NCI-H1105 treated with DMSO at 0.1 percent for 48 hours (cell line): Measurements from ENCODE around the gene CDH4.

Source experiments
- DNase-seq: peaks from one replicate; lab custom pipeline; 2025; lab: John Stamatoyannopoulos, UW

Gene CDH4

GRCh38 chr20:61518424-61518951, 266.4 kb downstream of the CDH4 start:
- no peak for DNase-seq

GRCh38 chr20:61519488-61519887, 267.4 kb downstream of the CDH4 start:
- no peak for DNase-seq

DNA sequence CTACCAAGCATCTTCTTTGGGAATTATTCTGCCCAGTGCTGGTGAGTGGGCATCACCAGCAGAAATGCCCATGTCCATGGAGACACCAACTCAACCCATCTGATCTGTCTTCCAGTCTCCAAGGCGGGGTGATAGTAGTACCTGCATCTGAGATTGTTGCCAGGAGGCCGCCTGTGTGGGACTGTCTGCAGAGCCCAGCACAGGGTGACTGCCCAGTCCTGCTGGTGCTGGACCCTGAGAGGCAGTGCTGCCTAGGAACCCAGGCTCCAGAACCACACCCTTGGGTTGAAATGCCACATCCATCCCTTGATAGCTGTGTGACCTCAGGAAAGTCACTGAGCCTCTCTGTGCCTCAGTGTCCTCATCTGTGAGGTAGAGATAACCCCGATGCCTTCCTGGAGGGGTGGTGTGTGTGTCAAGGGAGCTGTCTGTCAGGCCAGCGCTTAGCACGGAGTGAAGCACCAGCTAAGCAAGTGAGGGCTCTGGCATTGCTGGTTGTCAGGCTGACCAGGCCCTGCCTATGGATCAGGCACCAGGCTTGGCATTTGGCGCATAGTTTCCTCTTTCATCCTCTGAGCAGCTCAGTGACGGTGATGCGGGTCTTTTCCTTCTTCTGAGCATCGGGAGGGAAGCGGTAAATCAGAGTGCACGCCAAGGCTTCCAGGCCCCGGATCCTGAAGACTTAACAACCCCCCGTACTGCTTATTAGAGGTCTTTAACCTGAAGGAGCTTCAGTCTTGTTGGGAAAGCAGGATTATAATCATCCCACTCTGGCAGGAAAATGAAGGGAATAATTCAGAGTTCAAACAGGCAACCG, 268.2 kb downstream of the CDH4 start:
- no peak for DNase-seq

DNA sequence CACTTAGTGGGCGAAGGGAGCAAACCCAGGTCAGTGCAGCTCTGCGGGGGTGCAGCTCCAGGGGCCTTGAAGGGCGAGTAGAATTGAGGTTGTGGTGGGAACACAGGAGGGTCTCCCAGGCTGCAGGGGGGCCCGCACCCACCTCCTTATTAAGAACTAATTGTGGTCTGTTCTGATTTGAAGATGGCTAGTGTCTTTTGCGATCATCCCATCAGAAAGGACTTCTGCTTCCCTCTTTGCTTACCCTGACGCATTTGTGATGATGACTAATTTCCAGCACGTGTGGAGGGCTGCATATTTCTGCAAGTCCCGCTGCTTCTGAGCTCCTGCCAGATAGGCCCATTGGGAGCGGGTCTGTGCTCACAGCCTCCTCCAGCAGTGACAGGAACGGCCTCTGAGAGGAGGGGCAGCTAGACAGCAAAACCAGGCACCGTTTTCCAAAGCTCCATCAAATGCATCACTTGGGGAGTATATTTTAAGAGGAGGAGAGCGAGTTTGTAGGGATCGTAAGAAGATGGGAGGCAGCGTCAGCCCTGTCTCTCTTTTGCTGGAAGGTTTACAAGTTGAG, 268.9 kb downstream of the CDH4 start:
- DNase-seq: no peak

DNA sequence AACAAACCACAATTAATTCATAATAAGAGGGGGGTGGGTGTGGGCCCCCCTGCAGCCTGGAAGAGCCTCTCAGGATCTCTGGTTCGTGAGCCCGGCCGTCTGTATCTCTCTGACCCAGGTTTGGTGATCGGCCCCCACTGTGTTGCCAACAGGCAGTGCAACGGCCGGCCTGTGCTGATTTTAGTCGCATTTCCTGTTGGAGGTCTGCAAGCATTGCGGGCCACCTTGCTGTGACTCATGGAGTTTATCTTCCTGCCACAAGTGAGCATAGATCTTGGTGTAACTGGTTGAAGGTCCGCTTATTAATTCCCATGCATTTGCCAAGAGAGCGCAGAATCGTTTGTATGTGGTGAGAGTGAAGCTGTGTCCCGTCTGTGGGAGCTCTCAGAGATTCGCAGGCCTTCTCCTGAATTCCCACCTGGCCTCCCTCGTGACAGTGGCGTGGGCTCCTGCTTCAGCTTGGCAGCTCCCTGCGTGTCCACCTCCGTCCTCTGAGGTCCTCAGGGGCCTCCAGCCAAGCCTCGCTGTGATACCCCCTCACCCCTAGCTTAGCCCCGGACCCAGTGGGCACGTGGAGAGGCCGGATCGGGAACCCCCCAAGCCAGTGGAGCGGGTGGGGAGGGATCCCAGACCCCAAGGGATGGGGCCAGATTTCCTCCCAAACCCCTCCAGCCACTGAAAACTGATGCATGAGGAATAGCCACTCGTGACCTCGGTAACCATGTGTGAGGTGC, 269.8 kb downstream of the CDH4 start:
- DNase-seq: no peak

DNA sequence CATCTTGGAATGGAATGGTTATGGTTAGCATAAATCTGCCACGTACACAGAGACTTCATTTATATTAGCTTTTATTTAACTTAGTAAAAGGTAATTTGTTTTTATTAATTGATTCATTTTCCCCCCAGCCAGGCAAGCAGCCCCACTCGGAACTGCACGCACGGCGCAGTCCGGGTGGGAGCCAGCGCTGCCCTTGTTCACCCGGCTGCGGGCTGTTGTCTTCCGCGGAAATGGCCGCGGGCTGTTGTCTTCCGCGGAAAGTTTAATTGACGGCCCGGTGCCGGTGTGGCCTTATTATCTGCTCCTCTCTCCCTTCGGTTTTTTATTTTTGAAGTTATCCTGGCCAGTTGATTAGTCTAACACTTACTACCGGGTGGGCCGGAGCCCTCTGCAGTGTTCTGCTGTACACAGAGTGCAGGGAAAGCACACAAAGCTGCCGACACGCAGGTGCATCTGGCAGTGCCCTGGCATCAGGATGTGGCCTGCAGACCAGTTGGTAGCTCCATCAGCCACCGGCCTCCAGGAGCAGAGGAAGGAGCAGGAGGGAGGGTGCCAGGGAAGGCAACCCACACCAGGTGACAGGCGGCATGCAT, 270.5 kb downstream of the CDH4 start:
- no peak for DNase-seq

DNA sequence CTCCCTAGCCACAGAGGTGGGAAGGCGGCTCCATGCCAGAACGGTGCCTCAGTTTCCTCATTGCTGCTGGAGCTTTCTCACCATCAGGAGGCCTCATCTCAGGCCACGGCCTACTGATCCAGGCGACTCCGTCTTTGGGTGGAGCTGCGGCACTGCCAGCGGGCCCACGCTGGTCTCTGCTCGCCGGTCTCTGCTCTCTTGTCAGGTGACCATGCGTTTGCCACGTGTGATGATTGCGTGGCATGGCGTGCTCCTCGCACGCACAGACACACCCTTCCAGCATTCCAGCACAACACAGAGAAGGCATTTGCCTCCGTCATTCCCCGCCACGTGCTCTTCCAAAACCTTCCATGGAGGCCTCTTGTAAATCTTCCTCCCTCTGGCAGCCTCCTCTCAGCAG, 271.1 kb downstream of the CDH4 start:
- DNase-seq: no peak

DNA sequence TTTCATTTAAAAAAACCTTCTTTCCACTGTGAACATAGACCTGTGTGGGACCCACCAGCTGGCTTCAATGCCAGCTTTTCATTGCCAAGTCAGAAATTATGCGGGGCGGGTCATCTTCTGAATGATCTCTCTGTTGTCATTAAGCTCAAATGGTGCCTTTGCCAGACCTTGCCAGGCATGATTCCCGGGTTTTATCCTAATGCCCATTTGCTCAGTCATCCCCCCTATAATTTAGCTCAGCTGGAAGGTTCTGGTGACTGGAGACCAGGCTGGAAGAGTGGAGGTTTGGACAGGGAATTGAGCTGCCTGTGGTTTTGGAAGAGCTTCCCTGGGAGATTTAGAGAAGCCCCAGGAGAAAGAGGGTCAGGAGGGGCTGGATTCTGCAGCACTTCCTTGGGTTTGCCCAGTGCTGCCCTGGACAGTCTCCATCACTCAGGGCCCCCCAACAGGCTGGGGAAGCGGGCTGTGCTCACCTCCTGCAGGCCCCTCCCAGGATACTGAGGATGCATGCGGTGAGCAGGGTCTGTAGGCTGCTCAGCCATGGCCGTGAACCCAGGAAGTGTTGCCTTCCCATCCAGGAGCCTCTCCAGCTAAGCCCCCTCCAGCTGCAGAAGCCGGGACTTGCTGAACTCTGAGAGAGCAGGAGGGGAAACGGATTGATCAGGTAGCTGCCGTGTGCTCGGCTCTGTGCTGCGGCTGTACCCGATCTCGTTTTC, 273.0 kb downstream of the CDH4 start:
- DNase-seq: peak; percentile 8

DNA sequence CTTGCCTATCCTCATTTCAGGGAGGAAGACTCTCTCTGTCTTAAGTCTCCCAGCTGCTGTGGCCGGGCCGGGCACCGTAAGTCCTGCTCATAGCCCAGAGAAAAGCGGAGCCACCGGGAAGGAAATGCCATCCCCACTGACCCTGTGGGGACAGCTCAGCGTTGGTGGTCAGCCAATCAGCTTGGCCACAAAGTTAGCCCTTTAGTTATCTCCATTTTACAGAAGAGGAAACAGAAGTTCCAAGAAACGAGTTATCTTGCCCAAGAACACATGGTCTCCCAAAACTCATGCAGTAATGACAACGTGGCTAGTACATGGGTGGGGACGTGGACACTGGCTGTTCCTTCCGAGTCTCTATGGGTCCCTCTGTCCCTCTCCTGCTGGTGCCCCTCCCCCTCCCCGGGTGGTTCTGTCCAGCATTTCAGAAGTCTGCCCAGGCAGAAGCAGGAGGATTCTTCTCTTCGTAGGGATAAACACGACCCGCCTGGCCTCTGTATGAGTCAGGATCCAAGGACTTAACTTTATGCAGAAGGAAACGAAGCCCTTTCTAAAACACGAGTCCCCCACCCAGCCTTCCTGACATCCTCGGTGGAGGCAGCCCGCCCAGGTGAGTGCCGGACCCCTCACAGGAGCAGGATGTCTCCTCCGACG, 273.8 kb downstream of the CDH4 start:
- no peak for DNase-seq

GRCh38 chr20:61526907-61527306, 274.8 kb downstream of the CDH4 start:
- DNase-seq: no peak

GRCh38 chr20:61527626-61528025, 275.6 kb downstream of the CDH4 start:
- no peak for DNase-seq

DNA sequence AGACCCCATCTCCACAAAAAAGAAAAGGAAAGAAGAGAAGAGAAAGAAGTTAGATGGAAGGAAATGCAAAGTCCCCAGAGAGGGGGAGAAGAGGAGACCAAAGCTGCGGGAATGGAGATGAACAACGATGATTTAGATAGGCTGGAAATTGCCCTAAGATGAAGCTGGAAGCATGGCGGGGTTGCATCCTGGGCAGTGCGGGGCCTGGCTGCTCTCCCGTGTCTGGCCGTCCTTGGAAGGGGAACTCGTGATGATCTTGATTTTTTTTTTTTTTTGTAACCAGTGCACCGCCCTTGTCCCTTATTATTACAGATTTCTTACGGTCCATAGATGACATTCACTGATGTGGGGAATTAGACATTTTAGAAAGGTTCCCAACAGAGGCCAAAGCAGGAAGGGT, 276.5 kb downstream of the CDH4 start:
- no peak for DNase-seq

GRCh38 chr20:61529354-61529753, 277.3 kb downstream of the CDH4 start:
- DNase-seq: no peak

GRCh38 chr20:61531553-61532345, 279.7 kb downstream of the CDH4 start:
- no peak for DNase-seq

DNA sequence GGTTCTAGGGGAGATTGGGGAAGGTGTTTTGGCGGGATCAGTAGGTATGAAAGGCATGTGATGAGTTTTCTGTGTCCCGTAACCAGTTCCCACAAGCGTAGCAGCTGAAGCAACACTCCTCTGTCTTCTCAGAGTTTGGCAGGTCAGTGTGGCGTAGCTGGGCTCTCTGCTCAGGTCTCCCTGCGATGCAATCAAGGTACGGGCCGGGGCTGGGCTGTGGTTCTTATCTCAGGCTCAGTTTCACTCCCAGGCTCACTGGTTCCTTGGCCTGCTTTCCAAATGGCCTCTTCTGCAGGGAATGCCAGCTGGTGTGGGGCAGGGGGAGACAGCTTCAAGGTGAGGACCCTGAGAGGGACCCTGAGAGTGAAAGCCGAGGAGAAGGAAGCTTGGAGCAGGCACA, 280.7 kb downstream of the CDH4 start:
- no peak for DNase-seq

DNA sequence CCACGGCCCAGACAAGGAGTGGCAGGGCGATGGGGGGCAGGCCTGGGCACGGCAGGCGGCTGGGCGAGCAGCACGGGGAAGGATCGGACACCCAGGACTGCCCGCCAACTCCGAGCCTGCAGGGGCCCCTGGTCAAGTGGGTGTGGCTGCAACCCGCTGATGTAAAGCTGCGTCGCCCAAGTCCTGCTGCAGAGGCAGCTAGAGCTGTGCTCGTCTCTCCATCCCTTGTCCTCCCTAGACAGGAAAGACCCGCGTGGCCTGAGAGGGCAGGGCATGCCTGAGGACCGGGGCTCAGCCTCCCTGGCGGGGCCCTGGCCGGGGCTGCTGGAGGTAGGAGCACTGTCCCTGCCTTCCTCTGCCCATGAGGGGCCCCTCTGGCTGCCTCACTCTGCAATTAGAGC, 281.2 kb downstream of the CDH4 start:
- DNase-seq: no peak

DNA sequence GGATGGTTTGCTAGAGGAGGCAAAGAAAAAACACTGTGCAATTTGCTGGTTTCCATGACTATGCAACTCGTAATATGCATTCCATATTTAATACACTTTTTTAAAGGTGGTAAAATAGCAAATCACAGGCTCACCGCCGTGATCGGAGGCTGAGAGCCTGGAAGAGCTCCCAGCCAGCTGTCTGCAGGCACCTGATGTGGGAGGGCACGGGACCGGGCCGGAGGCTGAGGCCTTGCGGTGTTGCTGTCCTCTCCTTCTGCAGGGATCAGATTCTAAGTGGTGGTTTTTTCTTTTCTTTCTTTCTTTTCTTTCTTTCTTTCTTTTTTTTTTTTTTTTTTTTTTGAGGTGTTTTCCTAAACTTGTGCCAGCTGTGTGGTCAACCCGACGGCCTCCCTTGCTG, 282.3 kb downstream of the CDH4 start:
- DNase-seq: no peak

- DNase-seq: no peak
These were observed 283.0 kb downstream of the CDH4 start for GRCh38 chr20:61535091-61535490.

GRCh38 chr20:61535536-61535935, 283.5 kb downstream of the CDH4 start:
- DNase-seq: no peak

- no peak for DNase-seq
These were observed 283.9 kb downstream of the CDH4 start for GRCh38 chr20:61535956-61536355.

- no peak for DNase-seq
These were observed 284.6 kb downstream of the CDH4 start for GRCh38 chr20:61536671-61537070.
